ENCODE results near the gene FMO3. TPM values are rescaled to one million over a fixed set of nuclear protein-coding genes. Genes with fewer than 3 reads are reported as not detected.
A peak's percentile ranks its signal among the peaks of the same experiment; 100 is the strongest.

FMO3 gene
- total RNA-seq, 1 donor from 2014 or later, result not detected

DNA sequence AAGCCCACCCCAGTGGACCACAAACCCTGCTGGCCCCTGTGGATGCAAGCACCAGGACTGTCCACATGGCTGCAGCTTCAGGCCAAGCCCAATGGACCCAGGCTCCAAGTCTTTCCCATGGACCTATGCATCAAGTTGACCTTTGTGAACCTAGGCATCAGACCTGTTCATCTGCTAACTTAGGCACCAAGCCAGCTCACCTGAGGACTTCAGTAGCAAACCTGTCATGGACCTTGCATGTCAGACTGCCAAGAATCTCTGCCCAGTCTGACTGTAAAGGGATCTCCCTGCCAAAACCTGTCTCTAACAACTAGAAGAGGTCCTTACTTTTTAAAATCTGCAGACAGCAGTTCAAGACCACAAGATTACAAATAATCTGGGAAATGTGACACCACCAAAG lies 37.8 kb downstream of the FMO3 start:
- Mint-ChIP-seq H3K27me3 (ENCODE audit: low read depth, unreplicated experiment) (no peaks in the 10 kb centered on the region), H3K4me1 (ENCODE audit: low read depth, unreplicated experiment) (no peaks in the 10 kb centered on the region), H3K9me3 (ENCODE audit: unreplicated experiment) (no peaks in the 10 kb centered on the region), H3K36me3 (ENCODE audit: low read depth, unreplicated experiment) (no peaks in the 10 kb centered on the region), H3K4me3 (ENCODE audit: unreplicated experiment) (no peak overlapping the region), H3K27ac (ENCODE audit: unreplicated experiment) (no peak overlapping the region)
- Histone ChIP-seq H3K4me2 (ENCODE audit: low read length) (no peak overlapping the region), H3K79me2 (ENCODE audit: insufficient read depth, low read length) (no peaks in the 10 kb centered on the region), H4K20me1 (ENCODE audit: insufficient read depth, low read length) (no peaks in the 10 kb centered on the region), H3K4me3 (ENCODE audit: insufficient read depth, low read depth, low read length) (no peak overlapping the region), H3K4me1 (ENCODE audit: insufficient read depth, low read length) (peaks cover 5% of the 10 kb centered on the region), H3K9ac (ENCODE audit: low read length) (no peak overlapping the region), H3K27me3 (ENCODE audit: insufficient read depth, low read length) (no peaks in the 10 kb centered on the region), H3K27ac (ENCODE audit: low read depth, low read length) (peak overlapping the region; percentile 67), H2AFZ (ENCODE audit: low read depth, low read length) (no peak overlapping the region), H3K9me3 (ENCODE audit: insufficient read depth, low read depth, low read length) (no peaks in the 10 kb centered on the region), H3K36me3 (ENCODE audit: insufficient read depth, low read length) (no peaks in the 10 kb centered on the region)
- no peak for TF ChIP-seq EZH2 (IDR thresholded peaks at IDR 0.05; ENCODE audit: insufficient read depth, low read length)
- TF ChIP-seq, protein P1, sequence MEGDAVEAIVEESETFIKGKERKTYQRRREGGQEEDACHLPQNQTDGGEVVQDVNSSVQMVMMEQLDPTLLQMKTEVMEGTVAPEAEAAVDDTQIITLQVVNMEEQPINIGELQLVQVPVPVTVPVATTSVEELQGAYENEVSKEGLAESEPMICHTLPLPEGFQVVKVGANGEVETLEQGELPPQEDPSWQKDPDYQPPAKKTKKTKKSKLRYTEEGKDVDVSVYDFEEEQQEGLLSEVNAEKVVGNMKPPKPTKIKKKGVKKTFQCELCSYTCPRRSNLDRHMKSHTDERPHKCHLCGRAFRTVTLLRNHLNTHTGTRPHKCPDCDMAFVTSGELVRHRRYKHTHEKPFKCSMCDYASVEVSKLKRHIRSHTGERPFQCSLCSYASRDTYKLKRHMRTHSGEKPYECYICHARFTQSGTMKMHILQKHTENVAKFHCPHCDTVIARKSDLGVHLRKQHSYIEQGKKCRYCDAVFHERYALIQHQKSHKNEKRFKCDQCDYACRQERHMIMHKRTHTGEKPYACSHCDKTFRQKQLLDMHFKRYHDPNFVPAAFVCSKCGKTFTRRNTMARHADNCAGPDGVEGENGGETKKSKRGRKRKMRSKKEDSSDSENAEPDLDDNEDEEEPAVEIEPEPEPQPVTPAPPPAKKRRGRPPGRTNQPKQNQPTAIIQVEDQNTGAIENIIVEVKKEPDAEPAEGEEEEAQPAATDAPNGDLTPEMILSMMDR (IDR thresholded peaks at IDR 0.05; ENCODE audit: insufficient read depth, low read depth, low read length), result no peak
- DNase-seq (ENCODE audit: low read depth) (no peak), FAIRE-seq (no peak)

DNA sequence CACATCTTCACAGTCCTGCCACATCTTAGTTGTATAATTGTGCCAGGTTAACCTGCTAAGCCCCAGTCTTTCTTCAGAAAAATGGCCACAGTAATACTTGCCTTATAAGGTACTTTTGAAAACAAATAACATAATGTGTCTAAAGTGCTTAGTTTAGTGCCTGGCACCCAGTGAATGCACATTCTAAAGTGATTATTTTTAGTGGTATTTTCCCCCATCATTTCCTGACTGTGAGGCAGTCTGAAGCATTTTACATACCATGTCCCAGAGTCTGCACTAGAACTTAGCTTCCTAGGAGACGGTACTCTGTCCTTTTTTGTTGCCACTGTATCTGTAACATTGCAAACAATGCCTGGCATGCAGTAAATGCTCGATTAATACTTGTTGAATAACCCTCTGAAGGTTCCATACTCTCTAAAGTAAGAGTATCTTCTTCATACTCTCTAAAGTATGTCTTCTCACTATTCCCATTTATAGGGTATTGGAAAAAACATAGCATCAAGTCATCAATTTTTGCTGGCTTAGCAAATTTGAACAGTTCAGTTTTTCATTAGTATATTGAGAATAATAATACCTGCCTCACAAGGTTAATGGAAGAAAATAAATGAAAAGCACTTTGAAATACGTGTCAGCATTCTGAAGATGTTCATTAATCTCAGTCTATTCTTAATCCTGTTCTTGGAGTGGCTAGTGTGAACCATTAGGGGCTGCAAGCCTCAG lies 43.7 kb downstream of the FMO3 start:
- Histone ChIP-seq H3K4me3 (ENCODE audit: insufficient read depth, low read depth, low read length) (no peak overlapping the region), H3K27me3 (ENCODE audit: insufficient read depth, low read length) (no peaks in the 10 kb centered on the region), H3K4me2 (ENCODE audit: low read length) (no peak overlapping the region), H2AFZ (ENCODE audit: low read depth, low read length) (no peak overlapping the region), H3K27ac (ENCODE audit: low read depth, low read length) (no peak overlapping the region), H3K79me2 (ENCODE audit: insufficient read depth, low read length) (no peaks in the 10 kb centered on the region), H3K9ac (ENCODE audit: low read length) (no peak overlapping the region), H3K4me1 (ENCODE audit: insufficient read depth, low read length) (no peaks in the 10 kb centered on the region), H3K36me3 (ENCODE audit: insufficient read depth, low read length) (no peaks in the 10 kb centered on the region), H4K20me1 (ENCODE audit: insufficient read depth, low read length) (no peaks in the 10 kb centered on the region), H3K9me3 (ENCODE audit: insufficient read depth, low read depth, low read length) (no peaks in the 10 kb centered on the region)
- no peaks in the 10 kb centered on the region for H3K9me3 Mint-ChIP-seq (ENCODE audit: unreplicated experiment)
- H3K4me3 Mint-ChIP-seq (ENCODE audit: unreplicated experiment), result no peak overlapping the region
- FAIRE-seq, result no peak
- no peaks in the 10 kb centered on the region for H3K36me3 Mint-ChIP-seq (ENCODE audit: low read depth, unreplicated experiment)
- H3K4me1 Mint-ChIP-seq (ENCODE audit: low read depth, unreplicated experiment), result no peaks in the 10 kb centered on the region
- H3K27me3 Mint-ChIP-seq (ENCODE audit: low read depth, unreplicated experiment), result no peaks in the 10 kb centered on the region
- TF ChIP-seq EZH2 (IDR thresholded peaks at IDR 0.05; ENCODE audit: insufficient read depth, low read length), result no peak
- TF ChIP-seq, protein P1 (IDR thresholded peaks at IDR 0.05; ENCODE audit: insufficient read depth, low read depth, low read length), result no peak
- DNase-seq (ENCODE audit: low read depth), result peak; percentile 32
- no peak overlapping the region for H3K27ac Mint-ChIP-seq (ENCODE audit: unreplicated experiment)

DNA sequence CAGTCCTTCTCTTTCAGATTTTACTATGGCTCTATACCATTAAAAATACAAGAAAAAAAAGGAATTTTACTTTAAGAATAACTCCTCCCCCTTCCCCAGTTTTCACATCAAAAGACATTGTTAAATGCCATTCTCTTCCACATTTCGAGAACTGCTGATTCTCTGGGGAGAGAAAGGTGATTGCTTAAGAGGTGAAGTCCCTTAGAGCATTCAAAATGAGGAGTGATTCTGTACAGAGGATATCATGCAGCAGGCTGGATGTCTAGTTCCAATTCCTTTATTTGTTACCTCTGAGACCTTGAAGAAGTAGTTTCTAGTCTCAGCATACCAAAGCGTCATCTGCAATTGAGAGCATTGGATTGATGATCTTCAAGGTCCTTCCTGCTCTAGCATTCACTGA lies 46.9 kb downstream of the FMO3 start:
- Mint-ChIP-seq H3K27ac (ENCODE audit: unreplicated experiment) (no peak overlapping the region), H3K36me3 (ENCODE audit: low read depth, unreplicated experiment) (no peaks in the 10 kb centered on the region), H3K9me3 (ENCODE audit: unreplicated experiment) (no peaks in the 10 kb centered on the region), H3K27me3 (ENCODE audit: low read depth, unreplicated experiment) (no peaks in the 10 kb centered on the region), H3K4me1 (ENCODE audit: low read depth, unreplicated experiment) (no peaks in the 10 kb centered on the region), H3K4me3 (ENCODE audit: unreplicated experiment) (no peak overlapping the region)
- no peaks in the 10 kb centered on the region for H3K27me3 ChIP-seq (ENCODE audit: insufficient read depth, low read length)
- no peak overlapping the region for H3K4me2 ChIP-seq (ENCODE audit: low read length)
- H3K9ac ChIP-seq (ENCODE audit: low read length), result no peak overlapping the region
- H3K9me3 ChIP-seq (ENCODE audit: insufficient read depth, low read depth, low read length), result no peaks in the 10 kb centered on the region
- no peaks in the 10 kb centered on the region for H3K36me3 ChIP-seq (ENCODE audit: insufficient read depth, low read length)
- peaks cover 10% of the 10 kb centered on the region for H3K4me1 ChIP-seq (ENCODE audit: insufficient read depth, low read length)
- H4K20me1 ChIP-seq (ENCODE audit: insufficient read depth, low read length), result no peaks in the 10 kb centered on the region
- FAIRE-seq, result no peak
- H3K4me3 ChIP-seq (ENCODE audit: insufficient read depth, low read depth, low read length), result no peak overlapping the region
- H2AFZ ChIP-seq (ENCODE audit: low read depth, low read length), result no peak overlapping the region
- TF ChIP-seq, protein P1 (IDR thresholded peaks at IDR 0.05; ENCODE audit: insufficient read depth, low read depth, low read length), result no peak
- TF ChIP-seq EZH2 (IDR thresholded peaks at IDR 0.05; ENCODE audit: insufficient read depth, low read length), result no peak
- no peak for DNase-seq (ENCODE audit: low read depth)
- no peaks in the 10 kb centered on the region for H3K79me2 ChIP-seq (ENCODE audit: insufficient read depth, low read length)
- H3K27ac ChIP-seq (ENCODE audit: low read depth, low read length), result no peak overlapping the region
